Measurements from ENCODE around the gene MGMT.

MGMT gene

GRCh38 chr10:129534826-129535225, 67.8 kb downstream of the MGMT start:
- peaks cover 27% of the 10 kb centered on the region for H3K36me3 ChIP-seq (ENCODE audit: insufficient read depth, low read length)
- no peak for TF ChIP-seq EZH2 (IDR thresholded peaks at IDR 0.05; ENCODE audit: borderline replicate concordance, low read length)
- no peak for TF ChIP-seq CTCF (IDR thresholded peaks at IDR 0.05; ENCODE audit: low read length)
- no peaks in the 10 kb centered on the region for H3K27me3 ChIP-seq (ENCODE audit: insufficient read depth, low read length)
- H3F3A ChIP-seq (ENCODE audit: insufficient read depth, low read length): no peaks in the 10 kb centered on the region
- no peaks in the 10 kb centered on the region for H3K9me3 ChIP-seq (ENCODE audit: low read length)
- peaks cover 35% of the 10 kb centered on the region for H3K4me1 ChIP-seq (ENCODE audit: insufficient read depth, low read length, severe bottlenecking)
- no peak overlapping the region for H3K27ac ChIP-seq (ENCODE audit: low read depth, low read length, poor library complexity, severe bottlenecking)
- no peak overlapping the region for H3K4me2 ChIP-seq (ENCODE audit: low read length)
- no peaks in the 10 kb centered on the region for H3K9me2 ChIP-seq (ENCODE audit: low read depth, low read length)
- no peak overlapping the region for H3K9ac ChIP-seq (ENCODE audit: low read length)
- no peak overlapping the region for H3K4me3 ChIP-seq (ENCODE audit: low read depth, low read length, poor library complexity, severe bottlenecking)
- no peak overlapping the region for H2AFZ ChIP-seq (ENCODE audit: low read length)
- H3K79me2 ChIP-seq (ENCODE audit: insufficient read depth, low read length): no peaks in the 10 kb centered on the region
- H4K20me1 ChIP-seq (ENCODE audit: insufficient read depth, low read length): no peaks in the 10 kb centered on the region

- no peak overlapping the region for H3K4me3 ChIP-seq (ENCODE audit: low read depth, low read length, poor library complexity, severe bottlenecking)
- H3K27ac ChIP-seq (ENCODE audit: low read depth, low read length, poor library complexity, severe bottlenecking): no peak overlapping the region
- no peak overlapping the region for H2AFZ ChIP-seq (ENCODE audit: low read length)
- H3K4me1 ChIP-seq (ENCODE audit: insufficient read depth, low read length, severe bottlenecking): peaks cover 20% of the 10 kb centered on the region
- no peak for TF ChIP-seq EZH2 (IDR thresholded peaks at IDR 0.05; ENCODE audit: borderline replicate concordance, low read length)
- no peak for TF ChIP-seq CTCF (IDR thresholded peaks at IDR 0.05; ENCODE audit: low read length)
- H4K20me1 ChIP-seq (ENCODE audit: insufficient read depth, low read length): no peaks in the 10 kb centered on the region
- H3K9ac ChIP-seq (ENCODE audit: low read length): no peak overlapping the region
- no peak overlapping the region for H3K4me2 ChIP-seq (ENCODE audit: low read length)
- no peaks in the 10 kb centered on the region for H3K79me2 ChIP-seq (ENCODE audit: insufficient read depth, low read length)
- no peaks in the 10 kb centered on the region for H3K9me2 ChIP-seq (ENCODE audit: low read depth, low read length)
- H3K9me3 ChIP-seq (ENCODE audit: low read length): no peaks in the 10 kb centered on the region
- no peaks in the 10 kb centered on the region for H3F3A ChIP-seq (ENCODE audit: insufficient read depth, low read length)
- no peaks in the 10 kb centered on the region for H3K27me3 ChIP-seq (ENCODE audit: insufficient read depth, low read length)
- peaks cover 27% of the 10 kb centered on the region for H3K36me3 ChIP-seq (ENCODE audit: insufficient read depth, low read length)
Observed at GRCh38 chr10:129536336-129536735, 69.3 kb downstream of the MGMT start.

- Histone ChIP-seq H3K9me3 (ENCODE audit: low read length) (no peaks in the 10 kb centered on the region), H3K4me2 (ENCODE audit: low read length) (no peak overlapping the region)
- TF ChIP-seq EZH2 (IDR thresholded peaks at IDR 0.05; ENCODE audit: borderline replicate concordance, low read length) (no peak), CTCF (IDR thresholded peaks at IDR 0.05; ENCODE audit: low read length) (no peak)
Observed at GRCh38 chr10:129537151-129537550, 70.1 kb downstream of the MGMT start.

More at GRCh38 chr10:129537151-129537550, 70.1 kb downstream of the MGMT start:
- H3K4me1 ChIP-seq (ENCODE audit: insufficient read depth, low read length, severe bottlenecking): peaks cover 15% of the 10 kb centered on the region
- no peak overlapping the region for H3K27ac ChIP-seq (ENCODE audit: low read depth, low read length, poor library complexity, severe bottlenecking)
- H3F3A ChIP-seq (ENCODE audit: insufficient read depth, low read length): no peaks in the 10 kb centered on the region
- peaks cover 27% of the 10 kb centered on the region for H3K36me3 ChIP-seq (ENCODE audit: insufficient read depth, low read length)
- H3K9ac ChIP-seq (ENCODE audit: low read length): no peak overlapping the region
- H3K27me3 ChIP-seq (ENCODE audit: insufficient read depth, low read length): no peaks in the 10 kb centered on the region
- H3K79me2 ChIP-seq (ENCODE audit: insufficient read depth, low read length): no peaks in the 10 kb centered on the region
- no peak overlapping the region for H2AFZ ChIP-seq (ENCODE audit: low read length)
- H4K20me1 ChIP-seq (ENCODE audit: insufficient read depth, low read length): no peaks in the 10 kb centered on the region
- no peak overlapping the region for H3K4me3 ChIP-seq (ENCODE audit: low read depth, low read length, poor library complexity, severe bottlenecking)
- no peaks in the 10 kb centered on the region for H3K9me2 ChIP-seq (ENCODE audit: low read depth, low read length)

Measured in OCI-LY1 (cell line).